Epithelial cell of esophagus (primary cell): ENCODE results near the gene DRP2.
"Not testable (repeated sequence)": the region's sequence is repeated elsewhere in the genome, so short reads cannot be mapped to it uniquely, and the experiment has no call there.

Experiments
- DNase-seq: peaks from one replicate; pipeline ENCODE4 v3.0.0; 2010; ENCODE audit warnings: low read depth
- H3K4me3 ChIP-seq: 2 replicates; pipeline ENCODE4 v1.5.1; 2011; ENCODE audit warnings: mild to moderate bottlenecking, low read length, control low read depth
- TF ChIP-seq, protein P1 (sequence below): IDR thresholded peaks from 2 replicates; pipeline ENCODE4 v1.5.1; 2011; ENCODE audit warnings: low read depth, mild to moderate bottlenecking, low read length, control low read depth, inconsistent platforms; ENCODE audit not compliant: insufficient read depth; ENCODE audit errors: missing control alignments

The DRP2 gene, protein sequence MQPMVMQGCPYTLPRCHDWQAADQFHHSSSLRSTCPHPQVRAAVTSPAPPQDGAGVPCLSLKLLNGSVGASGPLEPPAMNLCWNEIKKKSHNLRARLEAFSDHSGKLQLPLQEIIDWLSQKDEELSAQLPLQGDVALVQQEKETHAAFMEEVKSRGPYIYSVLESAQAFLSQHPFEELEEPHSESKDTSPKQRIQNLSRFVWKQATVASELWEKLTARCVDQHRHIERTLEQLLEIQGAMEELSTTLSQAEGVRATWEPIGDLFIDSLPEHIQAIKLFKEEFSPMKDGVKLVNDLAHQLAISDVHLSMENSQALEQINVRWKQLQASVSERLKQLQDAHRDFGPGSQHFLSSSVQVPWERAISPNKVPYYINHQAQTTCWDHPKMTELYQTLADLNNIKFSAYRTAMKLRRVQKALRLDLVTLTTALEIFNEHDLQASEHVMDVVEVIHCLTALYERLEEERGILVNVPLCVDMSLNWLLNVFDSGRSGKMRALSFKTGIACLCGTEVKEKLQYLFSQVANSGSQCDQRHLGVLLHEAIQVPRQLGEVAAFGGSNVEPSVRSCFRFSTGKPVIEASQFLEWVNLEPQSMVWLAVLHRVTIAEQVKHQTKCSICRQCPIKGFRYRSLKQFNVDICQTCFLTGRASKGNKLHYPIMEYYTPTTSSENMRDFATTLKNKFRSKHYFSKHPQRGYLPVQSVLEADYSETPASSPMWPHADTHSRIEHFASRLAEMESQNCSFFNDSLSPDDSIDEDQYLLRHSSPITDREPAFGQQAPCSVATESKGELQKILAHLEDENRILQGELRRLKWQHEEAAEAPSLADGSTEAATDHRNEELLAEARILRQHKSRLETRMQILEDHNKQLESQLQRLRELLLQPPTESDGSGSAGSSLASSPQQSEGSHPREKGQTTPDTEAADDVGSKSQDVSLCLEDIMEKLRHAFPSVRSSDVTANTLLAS

DNA sequence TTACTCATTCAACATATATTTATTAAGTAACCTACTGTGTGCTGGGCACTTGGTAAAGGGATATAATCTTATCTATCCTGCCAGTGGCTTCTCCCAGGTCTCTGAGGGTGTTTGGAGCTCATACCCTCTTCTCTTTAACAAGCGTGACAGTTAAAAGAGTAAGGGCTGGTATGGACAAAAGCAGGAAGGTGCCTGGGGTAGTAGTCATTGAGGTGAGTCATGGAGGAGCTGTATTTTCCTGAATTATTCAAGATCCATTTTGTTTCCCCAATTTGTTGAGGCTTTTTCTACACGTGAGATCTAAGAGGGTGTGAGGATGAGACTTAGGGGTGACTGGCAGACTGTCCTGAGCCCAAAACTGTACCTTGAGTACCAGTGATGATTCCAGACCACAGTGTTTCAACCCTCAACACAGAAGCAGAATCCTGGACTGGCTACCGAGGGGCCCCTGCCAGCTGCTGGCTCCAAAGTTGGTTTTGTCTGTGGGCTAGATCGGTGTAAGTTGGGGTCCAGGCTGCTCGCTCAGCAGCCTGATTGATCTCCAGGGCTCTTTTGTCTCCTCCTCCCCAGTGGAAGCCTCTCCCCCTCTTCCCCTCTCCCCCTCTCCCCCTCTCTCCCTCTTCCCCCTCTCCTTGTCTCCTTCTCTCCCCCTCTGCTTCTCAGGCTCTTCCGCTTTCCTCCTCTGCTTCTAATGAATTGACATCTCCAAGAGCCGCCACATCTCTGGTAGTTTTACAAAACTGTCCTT, at the start of gene DRP2:
DRP2 (plus strand) TSS at position 671 of the 748 bp plus-strand sequence. CDS start 11,862 bp downstream, outside the sequence.
- H3K4me3 ChIP-seq, result no peak within 1 kb of the TSS
- DNase-seq, result peak; percentile 45
- TF ChIP-seq, protein P1, sequence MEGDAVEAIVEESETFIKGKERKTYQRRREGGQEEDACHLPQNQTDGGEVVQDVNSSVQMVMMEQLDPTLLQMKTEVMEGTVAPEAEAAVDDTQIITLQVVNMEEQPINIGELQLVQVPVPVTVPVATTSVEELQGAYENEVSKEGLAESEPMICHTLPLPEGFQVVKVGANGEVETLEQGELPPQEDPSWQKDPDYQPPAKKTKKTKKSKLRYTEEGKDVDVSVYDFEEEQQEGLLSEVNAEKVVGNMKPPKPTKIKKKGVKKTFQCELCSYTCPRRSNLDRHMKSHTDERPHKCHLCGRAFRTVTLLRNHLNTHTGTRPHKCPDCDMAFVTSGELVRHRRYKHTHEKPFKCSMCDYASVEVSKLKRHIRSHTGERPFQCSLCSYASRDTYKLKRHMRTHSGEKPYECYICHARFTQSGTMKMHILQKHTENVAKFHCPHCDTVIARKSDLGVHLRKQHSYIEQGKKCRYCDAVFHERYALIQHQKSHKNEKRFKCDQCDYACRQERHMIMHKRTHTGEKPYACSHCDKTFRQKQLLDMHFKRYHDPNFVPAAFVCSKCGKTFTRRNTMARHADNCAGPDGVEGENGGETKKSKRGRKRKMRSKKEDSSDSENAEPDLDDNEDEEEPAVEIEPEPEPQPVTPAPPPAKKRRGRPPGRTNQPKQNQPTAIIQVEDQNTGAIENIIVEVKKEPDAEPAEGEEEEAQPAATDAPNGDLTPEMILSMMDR, result no peak

DNA sequence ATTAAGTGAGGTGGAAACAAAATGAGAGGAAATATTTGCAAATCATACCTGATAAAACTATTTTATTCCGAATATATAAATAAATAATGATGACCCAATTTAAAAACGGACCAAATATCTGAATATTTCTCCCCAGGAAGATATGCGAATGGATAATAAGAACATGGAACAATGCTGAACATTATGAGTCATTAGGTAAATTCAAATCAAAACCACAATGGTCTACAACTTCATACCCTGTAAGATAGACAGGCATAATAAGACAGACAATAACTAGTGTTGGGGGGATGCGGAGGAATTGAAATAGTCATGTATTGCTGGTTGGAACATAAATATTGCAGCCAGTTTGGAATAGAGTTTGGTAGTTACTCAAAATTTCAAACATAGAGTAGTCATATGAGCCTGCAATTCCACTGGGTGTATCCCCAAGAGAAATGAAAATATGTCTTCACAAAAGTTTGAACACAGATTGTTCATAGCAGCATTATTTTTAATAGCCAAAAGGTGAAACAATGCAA, 47.6 kb upstream of the DRP2 start:
- TF ChIP-seq, protein P1, result no peak
- no peak overlapping the region for H3K4me3 ChIP-seq
- DNase-seq, result no peak

DNA sequence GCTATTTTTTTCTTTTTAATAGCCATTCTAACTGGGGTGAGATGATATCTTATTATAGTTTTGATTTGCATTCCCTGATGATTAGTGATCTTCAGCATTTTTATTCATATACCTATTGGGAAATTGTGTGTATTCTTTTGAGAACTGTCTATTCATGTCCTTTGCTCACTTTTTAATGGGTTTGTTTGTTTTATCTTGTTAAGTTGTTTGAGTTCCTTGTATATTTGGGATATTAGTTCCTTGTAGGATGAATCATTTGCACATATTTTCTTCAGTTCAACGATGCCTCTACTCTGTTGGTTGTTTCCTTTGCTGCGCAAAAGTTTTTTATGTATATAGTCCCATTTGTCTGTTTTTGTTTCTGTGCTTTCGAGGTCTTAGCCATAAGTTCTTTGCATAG, 43.1 kb upstream of the DRP2 start:
- no peak for DNase-seq
- TF ChIP-seq, protein P1, result no peak

DNA sequence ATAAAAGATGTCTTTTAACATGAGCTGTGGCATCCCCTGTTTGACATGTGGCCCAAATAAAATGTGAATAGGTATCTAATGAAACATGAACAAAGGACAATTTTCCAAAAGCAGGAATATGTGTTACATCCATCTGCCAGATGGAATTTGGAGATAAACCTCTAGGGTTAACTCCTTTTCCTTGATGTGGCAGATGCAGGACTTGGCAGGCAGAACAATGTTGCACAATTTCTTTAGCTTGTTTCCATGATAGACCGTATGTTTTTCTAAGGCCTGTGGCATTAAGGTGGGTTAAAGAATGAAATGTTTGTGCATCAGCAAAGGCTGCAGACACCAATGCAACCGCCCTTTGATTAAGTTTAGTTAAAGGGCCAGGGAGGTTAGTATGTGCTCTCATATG, 34.7 kb upstream of the DRP2 start:
- H3K4me3 ChIP-seq, result not testable (repeated sequence)
- peak; percentile 4 for DNase-seq

More for the DNA sequence above, 43.1 kb upstream of the DRP2 start:
- no peak overlapping the region for H3K4me3 ChIP-seq

DNA sequence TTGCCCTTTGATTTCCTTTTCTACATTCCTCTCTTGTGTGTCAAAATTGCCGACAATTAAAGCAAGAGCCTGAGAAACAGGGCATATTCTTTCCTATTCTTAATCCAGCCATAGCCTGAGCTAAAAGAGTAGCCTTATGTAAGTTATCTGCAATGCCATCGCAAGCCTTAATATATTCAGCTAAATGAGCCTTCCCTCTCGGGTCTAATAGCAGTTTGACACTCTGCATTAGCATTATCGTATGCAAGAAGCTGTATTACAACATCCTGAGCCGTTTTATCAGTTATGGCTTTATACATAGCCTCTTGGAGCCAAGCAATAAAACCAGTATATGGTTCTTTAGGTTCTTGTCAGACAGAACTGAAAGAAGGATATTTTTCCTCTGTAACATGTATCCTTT, 31.6 kb upstream of the DRP2 start:
- DNase-seq, H3K4me3 ChIP-seq: not testable (repeated sequence)

DNA sequence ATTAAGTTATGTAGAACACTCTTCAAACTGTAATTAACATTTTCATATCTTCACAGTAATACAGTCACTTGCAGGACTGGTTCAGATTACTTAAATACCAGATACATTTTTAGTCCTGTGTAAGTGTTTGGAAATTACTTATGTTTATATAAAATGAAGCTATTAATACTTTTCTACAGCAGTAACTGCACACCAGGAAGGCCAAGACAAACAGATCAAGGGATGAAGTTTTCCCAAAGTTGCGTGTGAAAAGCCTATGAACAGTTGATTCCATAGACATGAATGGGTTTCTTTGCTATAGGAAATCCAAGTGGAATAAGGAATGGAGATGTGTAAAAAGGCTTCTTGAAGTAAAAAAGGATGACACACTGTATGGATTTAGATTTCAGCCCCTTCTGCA, 28.9 kb upstream of the DRP2 start:
- no peak overlapping the region for H3K4me3 ChIP-seq
- TF ChIP-seq, protein P1, result no peak

DNA sequence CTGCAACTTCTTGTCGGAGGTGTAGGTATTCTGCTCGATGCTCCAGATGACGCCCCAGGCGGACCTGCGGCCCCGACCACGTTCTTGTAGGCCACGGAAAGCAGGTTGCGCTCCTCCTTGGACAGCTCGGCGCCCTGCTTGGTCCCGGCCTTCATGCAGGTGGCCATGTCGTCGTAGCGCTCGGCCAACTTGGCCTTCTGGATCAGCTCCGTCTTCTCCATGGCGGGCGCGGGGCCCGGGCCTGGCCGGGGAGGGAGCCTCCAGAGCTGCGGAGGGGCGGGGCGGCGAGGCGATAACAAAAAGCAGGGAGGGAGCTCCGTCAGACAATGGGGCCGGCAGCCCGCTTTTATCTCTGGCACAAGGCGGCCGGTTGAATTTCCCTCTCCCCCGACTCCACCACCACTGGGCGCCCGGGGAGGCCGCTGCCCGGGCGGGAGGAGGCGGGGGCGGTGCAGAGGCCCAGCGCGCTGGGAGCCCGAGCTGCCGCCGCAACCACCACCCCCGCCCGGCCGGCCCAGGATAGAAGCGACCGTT, 28.3 kb upstream of the DRP2 start:
- TF ChIP-seq, protein P1, result no peak
- DNase-seq, result peak; percentile 3
- H3K4me3 ChIP-seq, result no peak overlapping the region

More for the DNA sequence above, 28.9 kb upstream of the DRP2 start:
- no peak for DNase-seq
